Transverse colon (tissue), 4 donors: Measurements from ENCODE around the gene GAS2L2. TPM values are rescaled to one million over a fixed set of nuclear protein-coding genes. Genes with fewer than 3 reads are reported as not detected.

Experiments used
- DNase-seq: peaks from one replicate; pipeline ENCODE4 v3.0.0-alpha.2; 2019
- H3K27ac ChIP-seq, 4 donors: fragments of 200-600 bp; sonication (generic); 2 replicates each; pipeline ENCODE4 v1.5.1; 2016 to 2018; ENCODE audit warnings: inconsistent platforms in 4 of 4
- H3K27me3 ChIP-seq: fragments of 200-600 bp; sonication (generic); 2 replicates; pipeline ENCODE4 v1.5.1; 2017; ENCODE audit warnings: inconsistent platforms
- H3K36me3 ChIP-seq, 4 donors: fragments of 200-600 bp; sonication (generic); 2 replicates each; pipeline ENCODE4 v1.5.1; 2017 to 2019; ENCODE audit warnings: inconsistent platforms in 4 of 4
- H3K4me1 ChIP-seq, 4 donors: fragments of 200-600 bp; sonication (generic); 2 replicates each; pipeline ENCODE4 v1.5.1; 2017 to 2020; ENCODE audit warnings: inconsistent platforms in 4 of 4
- H3K4me3 ChIP-seq, 4 donors: fragments of 200-600 bp; sonication (generic); 1 replicate in 1 of 4; 2 replicates in 3 of 4; pipeline versions ENCODE4 v1.5.1 to v1.6.1; 2017 to 2019; ENCODE audit warnings: inconsistent platforms in 4 of 4
- H3K9me3 ChIP-seq, 2 donors: fragments of 200-600 bp; sonication (generic); 2 replicates each; pipeline ENCODE4 v1.5.1; 2017 to 2019; ENCODE audit warnings: inconsistent platforms in 2 of 2
- EP300 ChIP-seq: sonication (generic); formaldehyde crosslinking; IDR thresholded peaks from one replicate; pipeline ENCODE4 v1.6.1; 2017; ENCODE audit warnings: antibody characterized with exemption, low read depth
- POLR2A ChIP-seq: fragments of 450-650 bp; IDR thresholded peaks from one replicate; pipeline ENCODE4 v1.6.1; 2016; ENCODE audit warnings: antibody characterized with exemption, mild to moderate bottlenecking, moderate library complexity
- POLR2AphosphoS5 ChIP-seq, 3 donors: sonication (generic); formaldehyde crosslinking; IDR thresholded peaks; one replicate each; pipeline ENCODE4 v1.6.1; 2016; ENCODE audit warnings: antibody characterized with exemption in 3 of 3
- WGBS, 2 donors: methylation state at CpG; one replicate each; pipeline ENCODE4 v1.1.5; 2018; ENCODE audit warnings: low coverage in 1 of 2; 5-methylcytosine and 5-hydroxymethylcytosine counted together
- in situ Hi-C, 4 donors: fragments of 200-750 bp; cut with MboI; loops; one replicate each; pipeline versions ENCODE4 v1.15.0 to v1.15.1; 2017; ENCODE audit warnings: low sequenced_read_pairs in 3 of 4, low pct_ligation_motif_present in 1 of 4, low pct_unique_long_range_greater_than_20kb in 1 of 4
- intact Hi-C: fragments of 100-400 bp; cut with DNase I; formaldehyde crosslinking; loops from one replicate; pipeline ENCODE4 v1.15.1; 2023; ENCODE audit warnings: low total_unique reads
- total RNA-seq, 4 donors: library from RNA; depleted of rRNA; stranded (reverse); fragments of >200 nt; gene quantifications; one replicate each; pipeline ENCODE4 v1.1.0, GENCODE V29; 2016
- TF ChIP-seq, protein P1 (sequence below), 5 experiments: fragments of 200-600 bp in 3 of 5; fragments of 450-650 bp in 2 of 5; sonication (generic) in 3 of 5; IDR thresholded peaks; 1 replicate in 2 of 5; 2 replicates in 3 of 5; pipeline ENCODE4 v1.5.1; 2016 to 2017; ENCODE audit warnings: antibody characterized with exemption in 5 of 5, inconsistent platforms in 3 of 5, mild to moderate bottlenecking in 2 of 5, moderate library complexity in 1 of 5

The GAS2L2 gene
- total RNA-seq, 4 donors from 2014 or later: not detected

GRCh38 chr17:35786941-35787432 is 33.9 kb upstream of the GAS2L2 start:
- WGBS, 2 donors: 21% methylated on average over 3 of the region's 3 CpGs; no CpG with 5 or more reads in 1 of the 2 donors
- TF ChIP-seq, protein P1, sequence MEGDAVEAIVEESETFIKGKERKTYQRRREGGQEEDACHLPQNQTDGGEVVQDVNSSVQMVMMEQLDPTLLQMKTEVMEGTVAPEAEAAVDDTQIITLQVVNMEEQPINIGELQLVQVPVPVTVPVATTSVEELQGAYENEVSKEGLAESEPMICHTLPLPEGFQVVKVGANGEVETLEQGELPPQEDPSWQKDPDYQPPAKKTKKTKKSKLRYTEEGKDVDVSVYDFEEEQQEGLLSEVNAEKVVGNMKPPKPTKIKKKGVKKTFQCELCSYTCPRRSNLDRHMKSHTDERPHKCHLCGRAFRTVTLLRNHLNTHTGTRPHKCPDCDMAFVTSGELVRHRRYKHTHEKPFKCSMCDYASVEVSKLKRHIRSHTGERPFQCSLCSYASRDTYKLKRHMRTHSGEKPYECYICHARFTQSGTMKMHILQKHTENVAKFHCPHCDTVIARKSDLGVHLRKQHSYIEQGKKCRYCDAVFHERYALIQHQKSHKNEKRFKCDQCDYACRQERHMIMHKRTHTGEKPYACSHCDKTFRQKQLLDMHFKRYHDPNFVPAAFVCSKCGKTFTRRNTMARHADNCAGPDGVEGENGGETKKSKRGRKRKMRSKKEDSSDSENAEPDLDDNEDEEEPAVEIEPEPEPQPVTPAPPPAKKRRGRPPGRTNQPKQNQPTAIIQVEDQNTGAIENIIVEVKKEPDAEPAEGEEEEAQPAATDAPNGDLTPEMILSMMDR (IDR thresholded peaks at IDR 0.05): no peak
- TF ChIP-seq POLR2AphosphoS5 (IDR thresholded peaks at IDR 0.05): peak in 2 of 3 donors; percentile 19 to 37
- H3K27me3 ChIP-seq: no peaks in the 10 kb centered on the region
- in situ Hi-C loops: no loop called here
- H3K9me3 ChIP-seq: no peaks in the 10 kb centered on the region
- H3K27ac ChIP-seq: peak overlapping the region; percentile 79 to 86 (median 83)
- no peaks in the 10 kb centered on the region for H3K36me3 ChIP-seq
- no peak overlapping the region for H3K4me3 ChIP-seq
- H3K4me1 ChIP-seq: peaks cover 42 to 89% (median 72%) of the 10 kb centered on the region in 4 donors
- intact Hi-C loops: no loop called here
- peak; percentile 8 for DNase-seq

GRCh38 chr17:35784895-35785294 is 31.9 kb upstream of the GAS2L2 start:
- WGBS, 2 donors: 81% methylated on average over 2 of the region's 2 CpGs; no CpG with 5 or more reads in 1 of the 2 donors
- Histone ChIP-seq H3K4me3 (no peak overlapping the region), H3K27me3 (no peaks in the 10 kb centered on the region), H3K9me3 (no peaks in the 10 kb centered on the region), H3K36me3 (no peaks in the 10 kb centered on the region), H3K27ac (peak overlapping the region; percentile 84 to 88 (median 86)), H3K4me1 (peaks cover 42 to 81% (median 65%) of the 10 kb centered on the region in 4 donors)
- intact Hi-C loops (no loop called here), in situ Hi-C loops (no loop called here)
- no peak for DNase-seq
- TF ChIP-seq POLR2A (no peak), POLR2AphosphoS5 (IDR thresholded peaks at IDR 0.05) (no peak), EP300 (no peak)
- TF ChIP-seq, protein P1 (IDR thresholded peaks at IDR 0.05): no peak

DNA sequence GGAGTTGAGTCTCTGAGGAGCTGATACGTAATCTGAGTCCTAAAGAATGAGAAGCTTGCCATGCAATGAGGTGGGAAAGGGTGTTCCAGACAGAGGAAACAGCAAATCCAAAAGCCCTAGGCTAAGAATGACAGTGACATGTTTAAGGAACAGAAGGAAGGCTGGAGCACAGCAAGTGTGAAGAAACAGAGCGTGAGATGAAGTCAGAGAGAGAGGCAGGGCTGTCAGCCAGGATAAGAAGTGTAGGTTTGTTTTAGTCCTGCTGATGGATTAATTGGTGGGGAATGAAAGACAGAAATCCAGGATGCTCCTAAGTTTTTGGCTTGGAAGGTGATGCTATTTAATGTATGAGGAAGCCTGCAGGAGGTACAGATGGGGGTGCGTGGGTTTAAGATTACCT is 27.9 kb upstream of the GAS2L2 start:
- Histone ChIP-seq H3K4me3 (no peak overlapping the region), H3K27me3 (no peaks in the 10 kb centered on the region), H3K9me3 (no peaks in the 10 kb centered on the region), H3K36me3 (no peaks in the 10 kb centered on the region), H3K4me1 (peaks cover 25 to 57% (median 45%) of the 10 kb centered on the region in 4 donors), H3K27ac (no peak overlapping the region)
- no peak for DNase-seq
- TF ChIP-seq EP300 (no peak), POLR2A (no peak), POLR2AphosphoS5 (IDR thresholded peaks at IDR 0.05) (no peak)
- TF ChIP-seq, protein P1 (IDR thresholded peaks at IDR 0.05): no peak
- intact Hi-C loops (no loop called here), in situ Hi-C loops (no loop called here)
- 79 to 85% methylated on average over 3 of the region's 3 CpGs for WGBS, 2 donors

- DNase-seq: no peak
- no peak overlapping the region for H3K4me3 ChIP-seq
- no peak for TF ChIP-seq POLR2AphosphoS5 (IDR thresholded peaks at IDR 0.05)
- TF ChIP-seq EP300: no peak
- TF ChIP-seq, protein P1 (IDR thresholded peaks at IDR 0.05): no peak
- TF ChIP-seq POLR2A: no peak
- no peaks in the 10 kb centered on the region for H3K9me3 ChIP-seq
- intact Hi-C loops: no loop called here
- 93 to 100% methylated on average over 2 to 16 of the region's 16 CpGs for WGBS, 2 donors
- peak overlapping the region in 3 of 4 donors; percentile 11 to 51 (median 42) for H3K27ac ChIP-seq
- no peaks in the 10 kb centered on the region for H3K36me3 ChIP-seq
- peaks cover 37 to 57% (median 53%) of the 10 kb centered on the region in 4 donors for H3K4me1 ChIP-seq
- H3K27me3 ChIP-seq: no peaks in the 10 kb centered on the region
- in situ Hi-C loops: no loop called here
These were observed 25.7 kb upstream of the GAS2L2 start for GRCh38 chr17:35778641-35779196.
